Tibial nerve (tissue), 3 donors: ENCODE results near the gene MFRP.
"Not testable (repeated sequence)": the region's sequence is repeated elsewhere in the genome, so short reads cannot be mapped to it uniquely, and the experiment has no call there.

Source experiments
- POLR2A ChIP-seq, 2 donors: fragments of 450-650 bp; IDR thresholded peaks; one replicate each; pipeline ENCODE4 v1.6.1; 2017; ENCODE audit warnings: antibody characterized with exemption in 2 of 2, mild to moderate bottlenecking in 2 of 2, moderate library complexity in 2 of 2
- TF ChIP-seq, protein P1 (sequence below), 5 experiments: fragments of 200-600 bp in 3 of 5; fragments of 450-650 bp in 2 of 5; sonication (generic) in 3 of 5; IDR thresholded peaks; one replicate each; pipeline ENCODE4 v1.5.1; 2016 to 2019; ENCODE audit warnings: antibody characterized with exemption in 5 of 5, mild to moderate bottlenecking in 3 of 5, moderate library complexity in 2 of 5

DNA sequence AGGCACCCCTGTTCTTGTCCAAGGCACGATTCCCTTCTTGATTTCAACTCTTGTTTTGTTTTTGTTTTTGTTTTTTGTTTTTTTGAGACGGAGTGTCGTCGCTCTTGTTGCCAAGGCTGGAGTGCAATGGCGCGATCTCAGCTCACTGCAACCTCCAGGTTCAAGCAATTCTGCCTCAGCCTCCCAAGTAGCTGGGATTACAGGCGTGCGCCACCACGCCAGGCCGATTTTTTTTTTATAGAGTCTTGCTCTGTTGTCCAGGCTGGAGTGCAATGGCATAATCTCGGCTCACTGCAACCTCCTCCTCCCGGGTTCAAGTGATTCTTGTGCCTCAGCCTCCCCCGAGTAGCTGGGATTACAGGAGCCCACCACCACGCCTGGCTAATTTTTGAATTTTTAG is 36.0 kb upstream of the MFRP start:
- not testable (repeated sequence) for TF ChIP-seq POLR2A (IDR thresholded peaks at IDR 0.05)
- TF ChIP-seq, protein P1, sequence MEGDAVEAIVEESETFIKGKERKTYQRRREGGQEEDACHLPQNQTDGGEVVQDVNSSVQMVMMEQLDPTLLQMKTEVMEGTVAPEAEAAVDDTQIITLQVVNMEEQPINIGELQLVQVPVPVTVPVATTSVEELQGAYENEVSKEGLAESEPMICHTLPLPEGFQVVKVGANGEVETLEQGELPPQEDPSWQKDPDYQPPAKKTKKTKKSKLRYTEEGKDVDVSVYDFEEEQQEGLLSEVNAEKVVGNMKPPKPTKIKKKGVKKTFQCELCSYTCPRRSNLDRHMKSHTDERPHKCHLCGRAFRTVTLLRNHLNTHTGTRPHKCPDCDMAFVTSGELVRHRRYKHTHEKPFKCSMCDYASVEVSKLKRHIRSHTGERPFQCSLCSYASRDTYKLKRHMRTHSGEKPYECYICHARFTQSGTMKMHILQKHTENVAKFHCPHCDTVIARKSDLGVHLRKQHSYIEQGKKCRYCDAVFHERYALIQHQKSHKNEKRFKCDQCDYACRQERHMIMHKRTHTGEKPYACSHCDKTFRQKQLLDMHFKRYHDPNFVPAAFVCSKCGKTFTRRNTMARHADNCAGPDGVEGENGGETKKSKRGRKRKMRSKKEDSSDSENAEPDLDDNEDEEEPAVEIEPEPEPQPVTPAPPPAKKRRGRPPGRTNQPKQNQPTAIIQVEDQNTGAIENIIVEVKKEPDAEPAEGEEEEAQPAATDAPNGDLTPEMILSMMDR (IDR thresholded peaks at IDR 0.05): not testable (repeated sequence)
